Liver (tissue), 9 donors: ENCODE measurements around the gene KPNA2. TPM values are rescaled to one million over a fixed set of nuclear protein-coding genes. Genes with fewer than 3 reads are reported as not detected.

Experiments used
- DNase-seq: peaks from one replicate; pipeline ENCODE4 v3.0.0-alpha.2; 2017; ENCODE audit warnings: low spot score
- H3K27ac ChIP-seq, 2 donors: one replicate each; pipeline ENCODE4 v1.7.0; 2013; ENCODE audit warnings: inconsistent platforms in 2 of 2, low read length in 2 of 2, control low read depth in 1 of 2, low read depth in 1 of 2, mild to moderate bottlenecking in 1 of 2
- H3K27me3 ChIP-seq, 4 donors: one replicate each; pipeline versions ENCODE4 v1.6.1 to v1.7.0; 2013; ENCODE audit warnings: low read length in 3 of 4, inconsistent platforms in 1 of 4, mild to moderate bottlenecking in 1 of 4, moderate library complexity in 1 of 4; ENCODE audit not compliant: control insufficient read depth in 4 of 4, insufficient read depth in 4 of 4
- H3K36me3 ChIP-seq, 4 donors: one replicate each; pipeline versions ENCODE4 v1.6.1 to v1.7.0; 2013; ENCODE audit warnings: low read length in 3 of 4, mild to moderate bottlenecking in 3 of 4, low read depth in 1 of 4, moderate library complexity in 1 of 4; ENCODE audit not compliant: control insufficient read depth in 4 of 4, insufficient read depth in 3 of 4
- H3K4me1 ChIP-seq, 4 donors: one replicate each; pipeline versions ENCODE4 v1.6.1 to v1.7.0; 2013; ENCODE audit warnings: low read length in 3 of 4, mild to moderate bottlenecking in 3 of 4, moderate library complexity in 1 of 4; ENCODE audit not compliant: control insufficient read depth in 4 of 4, insufficient read depth in 4 of 4
- H3K4me3 ChIP-seq, 3 donors: one replicate each; pipeline versions ENCODE4 v1.6.1 to v1.7.0; 2013; ENCODE audit warnings: low read length in 3 of 3, control low read depth in 1 of 3, low read depth in 1 of 3, mild to moderate bottlenecking in 1 of 3
- H3K9ac ChIP-seq, 2 donors: one replicate each; pipeline ENCODE4 v1.7.0; 2013; ENCODE audit warnings: low read length in 2 of 2, mild to moderate bottlenecking in 2 of 2, moderate library complexity in 2 of 2, control low read depth in 1 of 2, low read depth in 1 of 2
- H3K9me3 ChIP-seq, 4 donors: one replicate each; pipeline versions ENCODE4 v1.6.1 to v1.7.0; 2013; ENCODE audit warnings: low read length in 3 of 4; ENCODE audit not compliant: control insufficient read depth in 4 of 4
- EGR1 ChIP-seq, 2 donors: IDR thresholded peaks; 2 replicates each; pipeline ENCODE4 v1.6.1; 2016 to 2018; ENCODE audit warnings: antibody characterized with exemption in 2 of 2, low read depth in 2 of 2
- FOXA2 ChIP-seq: IDR thresholded peaks from 2 replicates; pipeline ENCODE4 v1.6.1; 2016; ENCODE audit warnings: antibody characterized with exemption
- HNF4A ChIP-seq, 2 donors: conservative IDR thresholded peaks; 2 replicates each; pipeline ENCODE4 v1.6.1; 2016; ENCODE audit warnings: antibody characterized with exemption in 2 of 2, mild to moderate bottlenecking in 2 of 2
- JUND ChIP-seq, 2 donors: IDR thresholded peaks; 2 replicates each; pipeline ENCODE4 v1.6.1; 2016; ENCODE audit warnings: antibody characterized with exemption in 2 of 2
- RXRA ChIP-seq, 2 donors: IDR thresholded peaks; 2 replicates each; pipeline ENCODE4 v1.6.1; 2017 to 2018; ENCODE audit warnings: antibody characterized with exemption in 2 of 2, mild to moderate bottlenecking in 1 of 2
- SP1 ChIP-seq: IDR thresholded peaks from 2 replicates; pipeline ENCODE4 v1.6.1; 2018; ENCODE audit warnings: antibody characterized with exemption, mild to moderate bottlenecking
- YY1 ChIP-seq: IDR thresholded peaks from 2 replicates; pipeline ENCODE4 v1.6.1; 2016; ENCODE audit warnings: antibody characterized with exemption, mild to moderate bottlenecking
- WGBS: extraction: QIAGEN DNeasy Blood & Tissue Kit; methylation state at CpG from one replicate; pipeline ENCODE4 v1.1.7; 2013; 5-methylcytosine and 5-hydroxymethylcytosine counted together
- polyA plus RNA-seq, 2 donors: library from polyadenylated mRNA; stranded (reverse) in 1 of 2; unstranded in 1 of 2; fragments of 200-250 nt in 1 of 2; fragments of >200 nt in 1 of 2; fragmentation: Nextera tagmentation in 1 of 2; extraction: Ambion mirVana in 1 of 2; gene quantifications; one replicate each; pipeline versions ENCODE4 v1.2.1 to v1.2.3, GENCODE V29; 2013 to 2015
- total RNA-seq, 2 donors: library from RNA; depleted of rRNA; stranded (reverse); fragments of >200 nt; gene quantifications; one replicate each; pipeline ENCODE4 v1.2.3, GENCODE V29; 2014
- TF ChIP-seq, protein P1 (sequence below): IDR thresholded peaks from 2 replicates; pipeline ENCODE4 v1.6.1; 2016; ENCODE audit warnings: antibody characterized with exemption
- TF ChIP-seq, protein P2 (sequence below): IDR thresholded peaks from 2 replicates; pipeline ENCODE4 v1.6.1; 2016; ENCODE audit warnings: antibody characterized with exemption
- TF ChIP-seq, protein P3 (sequence below): fragments of 150-350 bp; IDR thresholded peaks from 2 replicates; pipeline ENCODE4 v1.5.1; 2017; ENCODE audit warnings: improper control_type of control experiment, low read depth, low read length; ENCODE audit not compliant: missing input control
- TF ChIP-seq, protein P4 (sequence below): IDR thresholded peaks from 2 replicates; pipeline ENCODE4 v1.6.1; 2016; ENCODE audit warnings: antibody characterized with exemption
- TF ChIP-seq, protein P5 (sequence below): IDR thresholded peaks from 2 replicates; pipeline ENCODE4 v1.6.1; 2016; ENCODE audit warnings: antibody characterized with exemption, mild to moderate bottlenecking
- donor health status: healthy.
- donor health status: healthy.
- donor health status: healthy.
- donor health status: healthy.
- donor health status: healthy.

Gene KPNA2
- total and polyA plus RNA-seq, 4 donors = 10.5 to 61.1 (median 17.8) TPM

DNA sequence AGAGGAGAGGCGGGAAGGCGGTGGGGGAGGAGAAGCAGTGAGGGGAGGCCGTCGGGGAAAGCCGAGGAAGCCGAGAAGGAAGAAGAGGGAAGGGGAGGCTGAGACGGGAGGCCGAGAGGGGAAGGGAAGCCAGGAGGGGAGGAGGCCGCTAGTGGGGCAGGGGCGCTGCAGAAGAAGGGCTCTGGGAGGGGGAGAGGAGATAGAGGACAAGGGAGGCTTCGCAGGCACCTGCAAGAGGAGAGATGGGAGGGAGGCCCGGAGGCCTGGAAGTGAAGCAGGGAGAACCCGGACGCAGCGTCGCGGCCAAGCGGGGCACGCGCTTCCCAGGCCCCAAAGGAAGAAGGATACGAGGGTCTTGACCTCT is 41.6 kb upstream of the KPNA2 start (continued):
- TF ChIP-seq, protein P1, sequence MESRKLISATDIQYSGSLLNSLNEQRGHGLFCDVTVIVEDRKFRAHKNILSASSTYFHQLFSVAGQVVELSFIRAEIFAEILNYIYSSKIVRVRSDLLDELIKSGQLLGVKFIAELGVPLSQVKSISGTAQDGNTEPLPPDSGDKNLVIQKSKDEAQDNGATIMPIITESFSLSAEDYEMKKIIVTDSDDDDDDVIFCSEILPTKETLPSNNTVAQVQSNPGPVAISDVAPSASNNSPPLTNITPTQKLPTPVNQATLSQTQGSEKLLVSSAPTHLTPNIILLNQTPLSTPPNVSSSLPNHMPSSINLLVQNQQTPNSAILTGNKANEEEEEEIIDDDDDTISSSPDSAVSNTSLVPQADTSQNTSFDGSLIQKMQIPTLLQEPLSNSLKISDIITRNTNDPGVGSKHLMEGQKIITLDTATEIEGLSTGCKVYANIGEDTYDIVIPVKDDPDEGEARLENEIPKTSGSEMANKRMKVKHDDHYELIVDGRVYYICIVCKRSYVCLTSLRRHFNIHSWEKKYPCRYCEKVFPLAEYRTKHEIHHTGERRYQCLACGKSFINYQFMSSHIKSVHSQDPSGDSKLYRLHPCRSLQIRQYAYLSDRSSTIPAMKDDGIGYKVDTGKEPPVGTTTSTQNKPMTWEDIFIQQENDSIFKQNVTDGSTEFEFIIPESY = no peak
- TF ChIP-seq FOXA2 (no peak), YY1 (no peak)
- TF ChIP-seq, protein P2, sequence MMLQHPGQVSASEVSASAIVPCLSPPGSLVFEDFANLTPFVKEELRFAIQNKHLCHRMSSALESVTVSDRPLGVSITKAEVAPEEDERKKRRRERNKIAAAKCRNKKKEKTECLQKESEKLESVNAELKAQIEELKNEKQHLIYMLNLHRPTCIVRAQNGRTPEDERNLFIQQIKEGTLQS = no peak
- TF ChIP-seq, protein P3, sequence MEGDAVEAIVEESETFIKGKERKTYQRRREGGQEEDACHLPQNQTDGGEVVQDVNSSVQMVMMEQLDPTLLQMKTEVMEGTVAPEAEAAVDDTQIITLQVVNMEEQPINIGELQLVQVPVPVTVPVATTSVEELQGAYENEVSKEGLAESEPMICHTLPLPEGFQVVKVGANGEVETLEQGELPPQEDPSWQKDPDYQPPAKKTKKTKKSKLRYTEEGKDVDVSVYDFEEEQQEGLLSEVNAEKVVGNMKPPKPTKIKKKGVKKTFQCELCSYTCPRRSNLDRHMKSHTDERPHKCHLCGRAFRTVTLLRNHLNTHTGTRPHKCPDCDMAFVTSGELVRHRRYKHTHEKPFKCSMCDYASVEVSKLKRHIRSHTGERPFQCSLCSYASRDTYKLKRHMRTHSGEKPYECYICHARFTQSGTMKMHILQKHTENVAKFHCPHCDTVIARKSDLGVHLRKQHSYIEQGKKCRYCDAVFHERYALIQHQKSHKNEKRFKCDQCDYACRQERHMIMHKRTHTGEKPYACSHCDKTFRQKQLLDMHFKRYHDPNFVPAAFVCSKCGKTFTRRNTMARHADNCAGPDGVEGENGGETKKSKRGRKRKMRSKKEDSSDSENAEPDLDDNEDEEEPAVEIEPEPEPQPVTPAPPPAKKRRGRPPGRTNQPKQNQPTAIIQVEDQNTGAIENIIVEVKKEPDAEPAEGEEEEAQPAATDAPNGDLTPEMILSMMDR = no peak

DNA sequence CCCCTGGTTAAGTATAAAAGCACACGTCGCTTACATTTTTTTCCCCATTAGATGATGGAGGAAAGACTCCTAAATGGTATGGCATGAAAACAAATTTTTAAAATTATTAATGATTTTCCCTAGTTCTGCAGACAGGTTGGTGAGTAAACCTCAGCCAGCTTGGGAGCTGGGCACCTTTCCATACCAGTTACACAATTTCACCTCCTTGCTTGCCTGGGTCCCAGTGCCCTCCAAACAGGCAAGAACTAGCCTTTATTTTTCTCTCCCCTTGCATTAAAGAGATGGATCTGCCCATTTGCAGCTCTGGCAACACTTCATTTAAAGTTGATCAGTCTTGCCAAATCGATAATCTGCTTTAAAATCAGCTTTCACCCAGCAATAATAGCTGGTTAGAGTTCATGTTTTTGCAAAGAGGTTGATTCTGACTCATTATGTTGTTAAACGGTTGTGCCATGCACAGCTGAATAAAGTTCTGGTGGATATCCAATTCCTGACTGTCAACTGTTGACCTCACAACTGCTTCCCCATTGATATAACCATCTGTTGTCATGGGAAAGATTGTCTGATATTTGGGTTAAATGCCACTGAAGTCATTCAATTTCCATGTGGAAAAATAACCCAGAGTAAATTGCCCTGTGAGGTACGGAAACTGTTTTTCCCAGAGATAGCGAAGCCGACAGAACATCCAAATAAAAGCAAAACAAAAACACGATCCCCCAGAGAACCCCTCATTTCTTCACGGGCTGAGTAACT is 40.5 kb upstream of the KPNA2 start:
- Histone ChIP-seq H3K9me3 (no peaks in the 10 kb centered on the region), H3K27me3 (no peaks in the 10 kb centered on the region), H3K4me3 (peak overlapping the region; percentile 61 to 68 (median 66)), H3K4me1 (peaks cover 4 to 28% (median 18%) of the 10 kb centered on the region in 4 donors), H3K9ac (peak overlapping the region in 1 of 2 donors; percentile 56), H3K36me3 (no peaks in the 10 kb centered on the region), H3K27ac (peak overlapping the region; percentile 78 to 79)
- 12% methylated on average over 9 of the region's 9 CpGs for WGBS
- peak; percentile 37 for TF ChIP-seq YY1
- TF ChIP-seq EGR1 (IDR thresholded peaks at IDR 0.05; ENCODE audit: low read depth in 2 of 2) = no peak
- TF ChIP-seq, protein P2 = peak; percentile 34
- TF ChIP-seq SP1 = peak; percentile 48
- TF ChIP-seq, protein P1 = peak; percentile 46
- TF ChIP-seq RXRA (IDR thresholded peaks at IDR 0.05) = peak; percentile 25 to 55
- TF ChIP-seq HNF4A (conservative IDR thresholded peaks at IDR 0.05) = peak; percentile 5 to 32
- TF ChIP-seq, protein P4, sequence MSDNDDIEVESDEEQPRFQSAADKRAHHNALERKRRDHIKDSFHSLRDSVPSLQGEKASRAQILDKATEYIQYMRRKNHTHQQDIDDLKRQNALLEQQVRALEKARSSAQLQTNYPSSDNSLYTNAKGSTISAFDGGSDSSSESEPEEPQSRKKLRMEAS = peak; percentile 44
- TF ChIP-seq JUND (IDR thresholded peaks at IDR 0.05) = peak; percentile 63 to 74
- TF ChIP-seq, protein P5, sequence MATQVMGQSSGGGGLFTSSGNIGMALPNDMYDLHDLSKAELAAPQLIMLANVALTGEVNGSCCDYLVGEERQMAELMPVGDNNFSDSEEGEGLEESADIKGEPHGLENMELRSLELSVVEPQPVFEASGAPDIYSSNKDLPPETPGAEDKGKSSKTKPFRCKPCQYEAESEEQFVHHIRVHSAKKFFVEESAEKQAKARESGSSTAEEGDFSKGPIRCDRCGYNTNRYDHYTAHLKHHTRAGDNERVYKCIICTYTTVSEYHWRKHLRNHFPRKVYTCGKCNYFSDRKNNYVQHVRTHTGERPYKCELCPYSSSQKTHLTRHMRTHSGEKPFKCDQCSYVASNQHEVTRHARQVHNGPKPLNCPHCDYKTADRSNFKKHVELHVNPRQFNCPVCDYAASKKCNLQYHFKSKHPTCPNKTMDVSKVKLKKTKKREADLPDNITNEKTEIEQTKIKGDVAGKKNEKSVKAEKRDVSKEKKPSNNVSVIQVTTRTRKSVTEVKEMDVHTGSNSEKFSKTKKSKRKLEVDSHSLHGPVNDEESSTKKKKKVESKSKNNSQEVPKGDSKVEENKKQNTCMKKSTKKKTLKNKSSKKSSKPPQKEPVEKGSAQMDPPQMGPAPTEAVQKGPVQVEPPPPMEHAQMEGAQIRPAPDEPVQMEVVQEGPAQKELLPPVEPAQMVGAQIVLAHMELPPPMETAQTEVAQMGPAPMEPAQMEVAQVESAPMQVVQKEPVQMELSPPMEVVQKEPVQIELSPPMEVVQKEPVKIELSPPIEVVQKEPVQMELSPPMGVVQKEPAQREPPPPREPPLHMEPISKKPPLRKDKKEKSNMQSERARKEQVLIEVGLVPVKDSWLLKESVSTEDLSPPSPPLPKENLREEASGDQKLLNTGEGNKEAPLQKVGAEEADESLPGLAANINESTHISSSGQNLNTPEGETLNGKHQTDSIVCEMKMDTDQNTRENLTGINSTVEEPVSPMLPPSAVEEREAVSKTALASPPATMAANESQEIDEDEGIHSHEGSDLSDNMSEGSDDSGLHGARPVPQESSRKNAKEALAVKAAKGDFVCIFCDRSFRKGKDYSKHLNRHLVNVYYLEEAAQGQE = no peak
- DNase-seq = no peak
